GM23338 (cell line): ENCODE measurements around the gene HLA-DMA. TPM values are rescaled to one million over a fixed set of nuclear protein-coding genes. Genes with fewer than 3 reads are reported as not detected.

ENCODE experiments used
- ATAC-seq: fragments of 200-7000 bp; cut with Tn5 transposase; 3 replicates; pipeline ENCODE4 v1.9.1; 2020
- DNase-seq: peaks from one replicate; pipeline ENCODE4 v3.0.0-alpha.2; 2015; ENCODE audit warnings: low spot score
- H2AFZ ChIP-seq: fragments of 200-600 bp; sonication (generic); 2 replicates; pipeline ENCODE4 v1.8.0; 2016; ENCODE audit warnings: antibody characterized with exemption, mild to moderate bottlenecking, moderate library complexity
- H3F3A ChIP-seq: fragments of 200-600 bp; sonication (generic); replicated peaks from 2 replicates; pipeline ENCODE4 v1.8.0; 2017; ENCODE audit warnings: antibody characterized with exemption, mixed run types, low read depth
- H3K27ac ChIP-seq: fragments of 200-600 bp; sonication (generic); 2 replicates; pipeline ENCODE4 v1.6.1; 2016; ENCODE audit warnings: low read depth
- H3K27me3 ChIP-seq: fragments of 200-600 bp; sonication (generic); 2 replicates; pipeline ENCODE4 v1.8.0; 2016; ENCODE audit warnings: mild to moderate bottlenecking, mixed run types, moderate library complexity; ENCODE audit not compliant: insufficient read depth
- H3K36me3 ChIP-seq: fragments of 200-600 bp; sonication (generic); 2 replicates; pipeline ENCODE4 v1.8.0; 2016; ENCODE audit warnings: mild to moderate bottlenecking; ENCODE audit not compliant: insufficient read depth
- H3K4me1 ChIP-seq: fragments of 200-600 bp; sonication (generic); 2 replicates; pipeline ENCODE4 v1.8.0; 2016; ENCODE audit warnings: mild to moderate bottlenecking, moderate library complexity; ENCODE audit not compliant: insufficient read depth
- H3K4me2 ChIP-seq: fragments of 200-600 bp; sonication (generic); 2 replicates; pipeline ENCODE4 v1.7.1; 2017; ENCODE audit warnings: mixed run types
- H3K4me3 ChIP-seq: fragments of 200-600 bp; sonication (generic); 2 replicates; pipeline ENCODE4 v1.6.1; 2016; ENCODE audit warnings: mixed run types
- H3K79me2 ChIP-seq: fragments of 200-600 bp; sonication (generic); replicated peaks from 2 replicates; pipeline ENCODE4 v1.8.0; 2017; ENCODE audit warnings: mild to moderate bottlenecking; ENCODE audit not compliant: insufficient read depth
- H3K9me2 ChIP-seq: fragments of 200-600 bp; sonication (generic); 2 replicates; pipeline ENCODE4 v1.8.0; 2017; ENCODE audit not compliant: insufficient read depth
- H4K20me1 ChIP-seq: fragments of 200-600 bp; sonication (generic); replicated peaks from 2 replicates; pipeline ENCODE4 v1.8.0; 2017; ENCODE audit warnings: mild to moderate bottlenecking; ENCODE audit not compliant: insufficient read depth
- H3K27ac Mint-ChIP-seq: 2 replicates; pipeline ENCODE4 v1.8.0; 2020; ENCODE audit warnings: inconsistent platforms, mild to moderate bottlenecking, moderate library complexity, mixed read lengths
- H3K27me3 Mint-ChIP-seq: 3 replicates; pipeline ENCODE4 v1.8.0; 2022; ENCODE audit warnings: low read depth, mild to moderate bottlenecking, moderate library complexity, mixed read lengths, inconsistent platforms; ENCODE audit not compliant: insufficient read depth, poor library complexity
- H3K36me3 Mint-ChIP-seq: 3 replicates; pipeline ENCODE4 v1.8.0; 2021; ENCODE audit warnings: low read depth, mild to moderate bottlenecking, inconsistent platforms, moderate library complexity, mixed read lengths
- H3K4me1 Mint-ChIP-seq: 3 replicates; pipeline ENCODE4 v1.8.0; 2020; ENCODE audit warnings: mild to moderate bottlenecking, inconsistent platforms, mixed read lengths
- H3K4me3 Mint-ChIP-seq: 3 replicates; pipeline ENCODE4 v1.8.0; 2021; ENCODE audit warnings: moderate library complexity, mild to moderate bottlenecking, inconsistent platforms, mixed read lengths
- H3K9me3 Mint-ChIP-seq: 3 replicates; pipeline ENCODE4 v1.8.0; 2020; ENCODE audit warnings: moderate library complexity, mild to moderate bottlenecking, inconsistent platforms, mixed read lengths
- CREB1 ChIP-seq: fragments of 250-450 bp; sonication (Bioruptor Pico); IDR thresholded peaks from 2 replicates; pipeline ENCODE4 v1.5.0; 2020; ENCODE audit warnings: low read depth, mild to moderate bottlenecking, moderate library complexity
- EZH2 ChIP-seq: fragments of 200-600 bp; sonication (generic); IDR thresholded peaks from one replicate; pipeline ENCODE4 v1.8.0; 2017; ENCODE audit warnings: antibody characterized with exemption, mild to moderate bottlenecking, low read depth; ENCODE audit not compliant: unreplicated experiment
- EZH2phosphoT487 ChIP-seq: fragments of 200-600 bp; sonication (generic); IDR thresholded peaks from one replicate; pipeline ENCODE4 v1.8.1; 2018; ENCODE audit warnings: antibody characterized with exemption; ENCODE audit not compliant: unreplicated experiment
- JUNB ChIP-seq: IDR thresholded peaks from one replicate; pipeline ENCODE4 v1.6.1; 2016; ENCODE audit warnings: antibody characterized with exemption; ENCODE audit not compliant: unreplicated experiment
- POLR2AphosphoS5 ChIP-seq: IDR thresholded peaks from 2 replicates; pipeline ENCODE4 v1.6.1; 2016; ENCODE audit warnings: antibody characterized with exemption, low read depth
- REST ChIP-seq: IDR thresholded peaks from one replicate; pipeline ENCODE4 v1.6.1; 2018; ENCODE audit warnings: antibody characterized with exemption; ENCODE audit not compliant: unreplicated experiment
- ZNF331 ChIP-seq: fragments of 250-450 bp; sonication (Bioruptor Pico); IDR thresholded peaks from 2 replicates; pipeline ENCODE4 v1.5.0; 2020; ENCODE audit warnings: low read depth, mild to moderate bottlenecking, moderate library complexity
- polyA plus RNA-seq: library from polyadenylated mRNA; unstranded; fragments of >200 nt; fragmentation: Nextera tagmentation; extraction: Ambion mirVana; gene quantifications from 2 replicates; pipeline ENCODE4 v1.2.1, GENCODE V29; 2016
- total RNA-seq: library from RNA; depleted of rRNA; stranded (reverse); fragments of >200 nt; shearing (Covaris generic); gene quantifications from 2 replicates; pipeline ENCODE4 v1.2.3, GENCODE V29; 2014
- TF ChIP-seq, protein P1 (sequence below), 2 experiments: fragments of 200-600 bp in 1 of 2; sonication (generic) in 1 of 2; conservative IDR thresholded peaks; 2 replicates each; pipeline versions ENCODE4 v1.5.1 to v1.6.1; 2016 to 2017; ENCODE audit warnings: antibody characterized with exemption in 2 of 2, low read depth in 2 of 2, mild to moderate bottlenecking in 2 of 2, moderate library complexity in 1 of 2

Gene HLA-DMA
- total and polyA plus RNA-seq, 2 experiments from 2014 or later = 5.2 to 6.2 TPM

GRCh38 chr6:32983964-32984621, 31.2 kb upstream of the HLA-DMA start:
- Mint-ChIP-seq H3K9me3 (no peaks in the 10 kb centered on the region; the same call in 2 of the 3 replicates), H3K27me3 (peaks cover 22% of the 10 kb centered on the region)

GRCh38 chr6:32983493-32983848, 30.6 kb upstream of the HLA-DMA start:
- DNase-seq = no peak
- Histone ChIP-seq H3K4me3 (no peak overlapping the region), H3K27me3 (no peaks in the 10 kb centered on the region), H3K9me2 (no peaks in the 10 kb centered on the region), H3K4me2 (no peak overlapping the region), H3K79me2 (peaks cover 8% of the 10 kb centered on the region), H2AFZ (no peak overlapping the region), H3K27ac (peak overlapping the region; percentile 76), H4K20me1 (peaks cover 37% of the 10 kb centered on the region), H3K4me1 (peaks cover 4% of the 10 kb centered on the region; the same call in 1 of the 2 replicates), H3K36me3 (peaks cover 25% of the 10 kb centered on the region), H3F3A (peaks cover 62% of the 10 kb centered on the region)
- TF ChIP-seq, protein P1, sequence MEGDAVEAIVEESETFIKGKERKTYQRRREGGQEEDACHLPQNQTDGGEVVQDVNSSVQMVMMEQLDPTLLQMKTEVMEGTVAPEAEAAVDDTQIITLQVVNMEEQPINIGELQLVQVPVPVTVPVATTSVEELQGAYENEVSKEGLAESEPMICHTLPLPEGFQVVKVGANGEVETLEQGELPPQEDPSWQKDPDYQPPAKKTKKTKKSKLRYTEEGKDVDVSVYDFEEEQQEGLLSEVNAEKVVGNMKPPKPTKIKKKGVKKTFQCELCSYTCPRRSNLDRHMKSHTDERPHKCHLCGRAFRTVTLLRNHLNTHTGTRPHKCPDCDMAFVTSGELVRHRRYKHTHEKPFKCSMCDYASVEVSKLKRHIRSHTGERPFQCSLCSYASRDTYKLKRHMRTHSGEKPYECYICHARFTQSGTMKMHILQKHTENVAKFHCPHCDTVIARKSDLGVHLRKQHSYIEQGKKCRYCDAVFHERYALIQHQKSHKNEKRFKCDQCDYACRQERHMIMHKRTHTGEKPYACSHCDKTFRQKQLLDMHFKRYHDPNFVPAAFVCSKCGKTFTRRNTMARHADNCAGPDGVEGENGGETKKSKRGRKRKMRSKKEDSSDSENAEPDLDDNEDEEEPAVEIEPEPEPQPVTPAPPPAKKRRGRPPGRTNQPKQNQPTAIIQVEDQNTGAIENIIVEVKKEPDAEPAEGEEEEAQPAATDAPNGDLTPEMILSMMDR (conservative IDR thresholded peaks at IDR 0.05; ENCODE audit: low read depth in 2 of 2) = no peak
- TF ChIP-seq EZH2 (no peak), EZH2phosphoT487 (no peak), POLR2AphosphoS5 (no peak), JUNB (no peak), REST (no peak), ZNF331 (no peak), CREB1 (no peak)
- H3K4me3 Mint-ChIP-seq = no peak overlapping the region; the same call in 2 of the 3 replicates
- ATAC-seq = peak; percentile 8; the same call in 2 of the 3 replicates
- H3K27ac Mint-ChIP-seq = no peak overlapping the region; the same call in 1 of the 2 replicates
- H3K27me3 Mint-ChIP-seq = peaks cover 28% of the 10 kb centered on the region
- H3K4me1 Mint-ChIP-seq = peaks cover 39% of the 10 kb centered on the region
- peaks cover 38% of the 10 kb centered on the region for H3K36me3 Mint-ChIP-seq
- no peaks in the 10 kb centered on the region; the same call in 2 of the 3 replicates for H3K9me3 Mint-ChIP-seq

More at GRCh38 chr6:32983964-32984621, 31.2 kb upstream of the HLA-DMA start:
- Histone ChIP-seq H3K4me2 (no peak overlapping the region), H3K79me2 (peaks cover 2% of the 10 kb centered on the region; the same call in 1 of the 2 replicates), H4K20me1 (peaks cover 31% of the 10 kb centered on the region), H3K4me3 (no peak overlapping the region), H3K9me2 (no peaks in the 10 kb centered on the region), H3K27ac (peak overlapping the region; percentile 76), H3K27me3 (no peaks in the 10 kb centered on the region), H2AFZ (no peak overlapping the region), H3K4me1 (peaks cover 4% of the 10 kb centered on the region; the same call in 1 of the 2 replicates), H3F3A (peaks cover 56% of the 10 kb centered on the region), H3K36me3 (peaks cover 19% of the 10 kb centered on the region)
- no peak overlapping the region; the same call in 2 of the 3 replicates for H3K4me3 Mint-ChIP-seq
- peaks cover 37% of the 10 kb centered on the region for H3K4me1 Mint-ChIP-seq
- peak; percentile 3; the same call in 2 of the 3 replicates for ATAC-seq
- peaks cover 32% of the 10 kb centered on the region for H3K36me3 Mint-ChIP-seq
- DNase-seq = no peak
- TF ChIP-seq, protein P1 (conservative IDR thresholded peaks at IDR 0.05; ENCODE audit: low read depth in 2 of 2) = no peak
- TF ChIP-seq ZNF331 = no peak
- H3K27ac Mint-ChIP-seq = peak overlapping the region; percentile 43
